ENCODE measurements around the gene MX1.

The MX1 gene

GRCh38 chr21:41398831-41399230, 27.2 kb upstream of the MX1 start:
- DNase-seq (ENCODE audit: low read depth) = no peak
- no peak overlapping the region for H3K4me3 ChIP-seq (ENCODE audit: low read length)
- no peak for TF ChIP-seq CTCF (IDR thresholded peaks at IDR 0.05; ENCODE audit: insufficient read depth, low read depth, low read length, missing control alignments)

- DNase-seq (ENCODE audit: low read depth) = no peak
- no peak for TF ChIP-seq CTCF (IDR thresholded peaks at IDR 0.05; ENCODE audit: insufficient read depth, low read depth, low read length, missing control alignments)
Observed at GRCh38 chr21:41399246-41399800, 26.7 kb upstream of the MX1 start.

GRCh38 chr21:41402231-41402630, 23.8 kb upstream of the MX1 start:
- no peak for DNase-seq (ENCODE audit: low read depth)
- no peak for TF ChIP-seq CTCF (IDR thresholded peaks at IDR 0.05; ENCODE audit: insufficient read depth, low read depth, low read length, missing control alignments)
- no peak overlapping the region for H3K4me3 ChIP-seq (ENCODE audit: low read length)

More at GRCh38 chr21:41399246-41399800, 26.7 kb upstream of the MX1 start:
- no peak overlapping the region for H3K4me3 ChIP-seq (ENCODE audit: low read length)

GRCh38 chr21:41402796-41403195, 23.2 kb upstream of the MX1 start:
- no peak for DNase-seq (ENCODE audit: low read depth)
- no peak overlapping the region for H3K4me3 ChIP-seq (ENCODE audit: low read length)
- TF ChIP-seq CTCF (IDR thresholded peaks at IDR 0.05; ENCODE audit: insufficient read depth, low read depth, low read length, missing control alignments) = no peak

GRCh38 chr21:41403331-41403730, 22.7 kb upstream of the MX1 start:
- no peak overlapping the region for H3K4me3 ChIP-seq (ENCODE audit: low read length)
- no peak for DNase-seq (ENCODE audit: low read depth)
- no peak for TF ChIP-seq CTCF (IDR thresholded peaks at IDR 0.05; ENCODE audit: insufficient read depth, low read depth, low read length, missing control alignments)

- no peak overlapping the region for H3K4me3 ChIP-seq (ENCODE audit: low read length)
Observed at GRCh38 chr21:41403966-41404365, 22.1 kb upstream of the MX1 start.

More at GRCh38 chr21:41403966-41404365, 22.1 kb upstream of the MX1 start:
- no peak for DNase-seq (ENCODE audit: low read depth)
- no peak for TF ChIP-seq CTCF (IDR thresholded peaks at IDR 0.05; ENCODE audit: insufficient read depth, low read depth, low read length, missing control alignments)

All from epithelial cell of esophagus (primary cell).